Measurements from ENCODE around the gene TMEM132D.
"Not testable (repeated sequence)": the region's sequence is repeated elsewhere in the genome, so short reads cannot be mapped to it uniquely, and the experiment has no call there.

Gene TMEM132D

DNA sequence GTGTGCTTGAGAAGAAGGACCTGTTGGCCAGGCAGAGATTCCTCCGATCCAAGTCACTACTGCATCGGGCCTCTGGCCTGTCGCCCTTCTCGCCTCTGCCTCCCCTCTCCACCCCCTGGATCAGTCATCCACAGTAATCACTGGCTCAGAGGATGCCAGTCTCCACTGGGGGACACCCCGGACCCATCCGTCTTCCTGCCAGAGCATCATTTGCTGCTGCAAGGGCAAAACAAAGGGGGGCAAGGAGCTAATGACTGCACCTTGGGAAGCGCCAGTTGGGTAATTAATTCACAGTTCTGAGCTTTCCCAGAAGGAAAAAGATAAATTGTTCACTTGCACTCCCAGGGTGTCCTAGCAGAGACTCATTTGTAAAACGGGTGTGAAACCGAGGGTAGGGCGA is 835.1 kb downstream of the TMEM132D start:
- Histone ChIP-seq H3K9me3 (ENCODE audit: low read length) (no peaks in the 10 kb centered on the region), H3K4me3 (ENCODE audit: low read depth in 1 of 2, low read length in 2 of 2) (no peak overlapping the region), H3K27ac (ENCODE audit: low read depth, low read length) (no peak overlapping the region), H3K9ac (ENCODE audit: low read length) (no peak overlapping the region), H3K4me1 (ENCODE audit: insufficient read depth, low read length) (no peaks in the 10 kb centered on the region), H3K27me3 (ENCODE audit: control insufficient read depth in 1 of 2, insufficient read depth in 2 of 2, low read length in 2 of 2) (no peaks in the 10 kb centered on the region), H3K36me3 (ENCODE audit: insufficient read depth, low read length) (no peaks in the 10 kb centered on the region)

DNA sequence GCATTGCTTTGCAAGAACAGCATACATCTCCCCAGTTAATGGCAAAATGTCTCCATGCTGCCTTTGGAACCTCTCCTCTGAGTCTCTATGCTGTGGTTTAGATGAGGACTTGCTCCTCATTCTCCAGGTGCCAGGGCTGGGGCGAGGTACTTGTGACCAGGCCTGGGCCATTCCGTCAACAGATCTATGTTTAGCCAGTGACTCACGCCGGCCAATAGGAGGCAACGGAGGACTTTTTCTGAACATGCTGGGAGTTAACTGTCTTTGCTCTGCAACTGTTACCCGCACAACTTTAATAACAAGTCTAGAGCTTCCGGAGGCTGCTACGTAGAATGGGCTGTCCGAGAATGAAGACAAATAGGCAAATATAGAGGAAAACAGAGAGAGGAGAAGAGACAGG is 836.3 kb downstream of the TMEM132D start:
- no peak overlapping the region for H3K9ac ChIP-seq (ENCODE audit: low read length)
- H3K4me3 ChIP-seq (ENCODE audit: low read depth in 1 of 2, low read length in 2 of 2) = no peak overlapping the region
- no peaks in the 10 kb centered on the region for H3K36me3 ChIP-seq (ENCODE audit: insufficient read depth, low read length)
- no peaks in the 10 kb centered on the region for H3K27me3 ChIP-seq (ENCODE audit: control insufficient read depth in 1 of 2, insufficient read depth in 2 of 2, low read length in 2 of 2)
- no peak overlapping the region for H3K27ac ChIP-seq (ENCODE audit: low read depth, low read length)
- no peaks in the 10 kb centered on the region for H3K9me3 ChIP-seq (ENCODE audit: low read length)
- no peaks in the 10 kb centered on the region for H3K4me1 ChIP-seq (ENCODE audit: insufficient read depth, low read length)

DNA sequence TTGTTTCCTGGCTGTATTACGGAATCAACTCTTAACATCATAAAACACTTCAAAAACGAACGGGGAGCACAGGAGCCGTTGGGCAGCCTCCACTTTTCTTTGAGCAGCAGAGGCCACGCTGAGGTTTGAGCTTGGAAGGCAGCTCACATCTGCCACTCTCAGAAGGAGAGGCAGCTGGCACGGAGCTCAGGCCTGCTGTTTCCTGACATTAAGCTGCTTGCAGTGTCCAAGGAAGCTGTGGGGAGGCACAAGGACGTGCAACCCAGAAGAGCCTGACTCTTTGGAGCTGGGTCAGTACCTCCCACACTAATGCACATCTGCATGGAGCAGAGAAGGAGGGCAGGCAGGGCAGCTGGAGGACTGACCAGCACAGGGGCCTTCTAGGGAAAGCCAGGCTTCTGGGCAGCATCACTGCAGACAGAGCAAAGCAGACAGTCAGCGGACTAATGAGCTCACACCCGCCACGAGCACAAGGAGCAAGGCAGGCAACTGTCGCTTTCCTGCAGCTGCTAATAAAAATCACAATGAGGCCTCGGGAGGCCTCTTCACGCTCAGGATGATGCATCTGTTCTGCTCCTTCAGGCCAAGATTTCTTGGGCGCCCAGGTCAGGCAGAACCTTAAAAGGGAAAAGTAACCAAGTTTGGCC is 839.5 kb downstream of the TMEM132D start:
- Histone ChIP-seq H3K27ac (ENCODE audit: low read depth, low read length) (no peak overlapping the region), H3K27me3 (ENCODE audit: control insufficient read depth in 1 of 2, insufficient read depth in 2 of 2, low read length in 2 of 2) (no peaks in the 10 kb centered on the region), H3K4me3 (ENCODE audit: low read depth in 1 of 2, low read length in 2 of 2) (no peak overlapping the region), H3K9ac (ENCODE audit: low read length) (no peak overlapping the region), H3K36me3 (ENCODE audit: insufficient read depth, low read length) (no peaks in the 10 kb centered on the region), H3K4me1 (ENCODE audit: insufficient read depth, low read length) (no peaks in the 10 kb centered on the region), H3K9me3 (ENCODE audit: low read length) (no peaks in the 10 kb centered on the region)

DNA sequence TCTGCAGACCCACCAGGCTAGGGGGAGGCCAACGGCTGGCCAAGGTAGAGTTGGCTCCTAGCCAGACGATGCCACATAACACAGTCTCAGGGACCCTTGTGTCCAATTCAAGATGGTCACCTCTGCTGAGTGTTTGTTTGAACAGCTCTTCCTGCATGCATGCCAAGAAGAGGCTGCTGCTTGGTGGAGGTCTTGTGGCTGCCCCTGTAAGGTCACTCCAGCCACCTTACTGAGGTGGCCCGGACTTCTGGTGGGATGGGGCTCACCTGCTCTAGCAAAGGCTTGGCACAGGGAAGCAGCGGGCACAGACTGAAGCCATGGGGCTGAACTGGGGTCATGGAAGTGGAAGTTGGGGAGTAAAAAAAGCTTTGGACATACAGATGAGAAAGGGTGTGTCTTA is 840.2 kb downstream of the TMEM132D start:
- H3K4me1 ChIP-seq (ENCODE audit: insufficient read depth, low read length) = no peaks in the 10 kb centered on the region
- no peaks in the 10 kb centered on the region for H3K36me3 ChIP-seq (ENCODE audit: insufficient read depth, low read length)
- H3K27me3 ChIP-seq (ENCODE audit: control insufficient read depth in 1 of 2, insufficient read depth in 2 of 2, low read length in 2 of 2) = no peaks in the 10 kb centered on the region
- H3K27ac ChIP-seq (ENCODE audit: low read depth, low read length) = no peak overlapping the region
- H3K9me3 ChIP-seq (ENCODE audit: low read length) = no peaks in the 10 kb centered on the region
- no peak overlapping the region for H3K9ac ChIP-seq (ENCODE audit: low read length)
- no peak overlapping the region for H3K4me3 ChIP-seq (ENCODE audit: low read depth in 1 of 2, low read length in 2 of 2)

DNA sequence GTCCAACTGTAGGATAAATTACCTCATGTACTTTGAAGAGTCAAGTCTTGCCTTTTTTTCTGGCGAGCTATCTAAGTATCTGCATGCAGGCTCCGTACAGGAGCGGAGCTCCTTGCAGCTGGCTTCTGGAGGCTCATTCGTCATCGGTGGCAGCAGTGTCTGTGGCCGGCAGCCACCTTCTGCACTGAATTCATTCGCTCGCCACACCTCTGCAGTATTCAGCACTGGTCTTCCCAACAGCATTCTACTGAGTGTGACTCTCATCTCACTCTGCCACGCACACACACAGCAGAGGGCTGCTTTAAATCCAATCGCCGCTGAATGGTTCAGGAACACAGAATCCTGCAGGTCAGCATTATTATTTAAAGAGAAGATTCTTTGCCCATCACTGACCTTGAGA is 850.6 kb downstream of the TMEM132D start:
- H3K9ac ChIP-seq (ENCODE audit: low read length) = no peak overlapping the region
- H3K27me3 ChIP-seq (ENCODE audit: control insufficient read depth in 1 of 2, insufficient read depth in 2 of 2, low read length in 2 of 2) = no peaks in the 10 kb centered on the region
- no peaks in the 10 kb centered on the region for H3K9me3 ChIP-seq (ENCODE audit: low read length)
- no peaks in the 10 kb centered on the region for H3K36me3 ChIP-seq (ENCODE audit: insufficient read depth, low read length)
- no peak overlapping the region for H3K4me3 ChIP-seq (ENCODE audit: low read depth in 1 of 2, low read length in 2 of 2)
- H3K27ac ChIP-seq (ENCODE audit: low read depth, low read length) = no peak overlapping the region
- no peaks in the 10 kb centered on the region for H3K4me1 ChIP-seq (ENCODE audit: insufficient read depth, low read length)

DNA sequence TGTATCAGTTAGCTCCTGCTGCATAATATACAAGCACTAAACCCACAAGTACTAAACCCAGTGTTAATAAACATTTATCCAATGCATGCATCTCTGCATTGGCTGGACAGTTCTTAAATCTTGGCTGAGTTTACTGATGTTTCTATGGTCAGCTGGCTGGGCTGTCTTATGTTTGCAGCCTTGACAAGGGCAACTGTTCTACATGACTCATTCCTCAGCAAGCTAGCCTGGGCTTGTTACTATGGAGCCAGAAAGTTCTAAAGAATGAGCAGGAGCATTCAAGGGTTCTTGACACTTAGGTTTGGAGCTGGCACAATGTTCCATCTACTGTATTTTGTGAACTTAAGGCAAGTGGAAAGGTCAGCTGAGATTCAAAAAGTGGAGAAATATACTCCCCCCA is 851.5 kb downstream of the TMEM132D start:
- H3K9me3 ChIP-seq (ENCODE audit: low read length) = no peaks in the 10 kb centered on the region
- no peak overlapping the region for H3K27ac ChIP-seq (ENCODE audit: low read depth, low read length)
- no peaks in the 10 kb centered on the region for H3K4me1 ChIP-seq (ENCODE audit: insufficient read depth, low read length)
- no peak overlapping the region for H3K4me3 ChIP-seq (ENCODE audit: low read depth in 1 of 2, low read length in 2 of 2)
- H3K9ac ChIP-seq (ENCODE audit: low read length) = no peak overlapping the region
- no peaks in the 10 kb centered on the region for H3K36me3 ChIP-seq (ENCODE audit: insufficient read depth, low read length)
- H3K27me3 ChIP-seq (ENCODE audit: control insufficient read depth in 1 of 2, insufficient read depth in 2 of 2, low read length in 2 of 2) = no peaks in the 10 kb centered on the region

DNA sequence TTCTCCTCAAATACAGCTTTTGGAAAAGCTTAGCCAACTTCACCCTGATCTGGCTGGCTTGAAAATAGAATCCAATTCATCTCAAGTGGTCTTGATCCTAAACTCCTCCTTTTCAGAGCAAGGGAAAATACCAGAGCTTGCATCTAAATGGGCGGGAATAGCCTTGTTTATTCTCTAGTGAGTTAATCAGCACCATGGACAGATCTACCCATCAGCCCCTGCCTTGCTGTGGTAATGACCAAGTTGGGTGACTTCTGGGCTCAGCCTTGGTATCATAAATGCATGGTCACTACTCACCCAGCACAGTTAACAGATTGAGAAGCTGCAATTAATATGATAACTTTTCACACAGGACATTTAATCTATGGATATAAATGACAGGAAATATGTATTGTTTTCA is 853.9 kb downstream of the TMEM132D start:
- H3K36me3 ChIP-seq (ENCODE audit: insufficient read depth, low read length) = no peaks in the 10 kb centered on the region
- H3K27me3 ChIP-seq (ENCODE audit: control insufficient read depth in 1 of 2, insufficient read depth in 2 of 2, low read length in 2 of 2) = no peaks in the 10 kb centered on the region
- H3K9me3 ChIP-seq (ENCODE audit: low read length) = no peaks in the 10 kb centered on the region
- no peak overlapping the region for H3K27ac ChIP-seq (ENCODE audit: low read depth, low read length)
- H3K9ac ChIP-seq (ENCODE audit: low read length) = no peak overlapping the region
- no peaks in the 10 kb centered on the region for H3K4me1 ChIP-seq (ENCODE audit: insufficient read depth, low read length)
- no peak overlapping the region for H3K4me3 ChIP-seq (ENCODE audit: low read depth in 1 of 2, low read length in 2 of 2)

DNA sequence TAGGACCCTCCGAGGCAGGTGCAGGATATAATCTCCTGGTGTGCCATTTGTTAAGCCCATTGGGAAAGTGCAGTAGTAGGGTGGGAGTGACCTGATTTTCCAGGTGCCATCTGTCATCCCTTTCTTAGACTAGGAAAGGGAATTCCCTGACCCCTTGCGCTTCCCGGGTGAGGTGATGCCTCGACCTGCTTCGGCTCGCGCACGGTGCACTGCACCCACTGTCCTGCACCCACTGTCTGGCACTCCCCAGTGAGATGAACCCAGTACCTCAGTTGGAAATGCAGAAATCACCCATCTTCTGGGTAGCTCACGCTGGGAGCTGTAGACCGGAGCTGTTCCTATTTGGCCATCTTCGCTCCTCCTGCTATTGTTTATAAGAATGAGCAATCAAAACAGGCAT is 860.5 kb downstream of the TMEM132D start:
- not testable (repeated sequence) for H3K4me3 ChIP-seq (ENCODE audit: low read depth in 1 of 2, low read length in 2 of 2); H3K9ac ChIP-seq (ENCODE audit: low read length); H3K9me3 ChIP-seq (ENCODE audit: low read length); H3K27me3 ChIP-seq (ENCODE audit: control insufficient read depth in 1 of 2, insufficient read depth in 2 of 2, low read length in 2 of 2); H3K27ac ChIP-seq (ENCODE audit: low read depth, low read length); H3K36me3 ChIP-seq (ENCODE audit: insufficient read depth, low read length); H3K4me1 ChIP-seq (ENCODE audit: insufficient read depth, low read length)

DNA sequence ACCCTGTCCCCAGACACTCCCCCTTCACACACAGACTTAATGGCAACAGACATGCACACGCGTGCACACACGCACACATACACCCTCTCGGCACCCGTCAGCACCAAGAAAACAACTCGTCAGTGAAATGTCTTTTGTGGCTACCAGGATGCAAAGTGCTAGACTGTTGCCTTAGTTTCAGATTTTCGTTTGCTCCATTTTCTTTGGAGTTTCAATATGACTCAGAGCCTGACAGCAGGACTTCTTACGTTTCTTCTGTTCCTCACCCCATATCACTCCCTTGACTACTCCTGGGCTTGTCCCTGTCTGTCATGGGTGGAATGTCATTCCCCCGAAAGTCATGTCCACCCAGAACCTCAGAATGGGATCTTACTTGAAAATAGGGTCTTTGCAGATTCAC is 867.7 kb downstream of the TMEM132D start:
- Histone ChIP-seq H3K9me3 (ENCODE audit: low read length) (no peaks in the 10 kb centered on the region), H3K27ac (ENCODE audit: low read depth, low read length) (no peak overlapping the region), H3K4me3 (ENCODE audit: low read depth in 1 of 2, low read length in 2 of 2) (no peak overlapping the region), H3K27me3 (ENCODE audit: control insufficient read depth in 1 of 2, insufficient read depth in 2 of 2, low read length in 2 of 2) (no peaks in the 10 kb centered on the region), H3K4me1 (ENCODE audit: insufficient read depth, low read length) (no peaks in the 10 kb centered on the region), H3K36me3 (ENCODE audit: insufficient read depth, low read length) (no peaks in the 10 kb centered on the region), H3K9ac (ENCODE audit: low read length) (no peak overlapping the region)

DNA sequence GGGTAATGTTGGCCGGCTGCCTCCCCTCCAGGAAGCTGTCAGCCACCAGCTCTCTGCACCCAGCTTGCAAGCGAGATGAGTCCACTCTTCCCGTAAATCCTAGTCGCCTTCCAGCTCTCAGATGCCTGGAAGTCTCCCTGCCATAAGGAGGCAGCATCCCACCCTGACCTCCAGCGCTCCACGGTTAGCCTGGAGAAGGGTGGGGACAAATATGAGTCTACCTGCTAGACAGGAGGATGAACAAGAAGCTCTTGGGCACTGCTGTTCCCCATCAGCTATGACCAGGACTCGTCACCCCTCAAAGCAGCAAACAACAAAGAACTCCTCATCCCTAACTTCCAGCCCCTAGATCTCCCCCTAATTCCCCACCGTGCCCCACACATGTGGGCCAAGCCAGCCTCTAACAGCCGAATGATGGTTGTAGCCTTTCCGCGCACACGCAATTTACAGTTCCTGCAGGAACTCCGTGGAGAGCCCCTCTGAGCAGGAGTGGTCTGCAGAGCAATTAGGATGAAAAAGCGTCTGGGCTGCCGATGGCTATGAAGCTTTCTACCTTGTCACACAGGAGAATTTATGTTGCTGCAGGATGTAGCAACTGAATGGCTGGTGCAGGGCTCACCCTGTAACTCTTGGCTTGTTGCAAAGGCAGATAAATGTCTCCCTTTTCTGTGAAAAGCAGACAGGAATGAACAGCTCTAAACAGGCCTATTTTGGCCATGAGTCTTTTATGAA is 869.1 kb downstream of the TMEM132D start:
- no peaks in the 10 kb centered on the region for H3K9me3 ChIP-seq (ENCODE audit: low read length)
- H3K9ac ChIP-seq (ENCODE audit: low read length) = no peak overlapping the region
- H3K27ac ChIP-seq (ENCODE audit: low read depth, low read length) = no peak overlapping the region
- no peaks in the 10 kb centered on the region for H3K4me1 ChIP-seq (ENCODE audit: insufficient read depth, low read length)
- no peaks in the 10 kb centered on the region for H3K27me3 ChIP-seq (ENCODE audit: control insufficient read depth in 1 of 2, insufficient read depth in 2 of 2, low read length in 2 of 2)
- H3K4me3 ChIP-seq (ENCODE audit: low read depth in 1 of 2, low read length in 2 of 2) = no peak overlapping the region
- no peaks in the 10 kb centered on the region for H3K36me3 ChIP-seq (ENCODE audit: insufficient read depth, low read length)

DNA sequence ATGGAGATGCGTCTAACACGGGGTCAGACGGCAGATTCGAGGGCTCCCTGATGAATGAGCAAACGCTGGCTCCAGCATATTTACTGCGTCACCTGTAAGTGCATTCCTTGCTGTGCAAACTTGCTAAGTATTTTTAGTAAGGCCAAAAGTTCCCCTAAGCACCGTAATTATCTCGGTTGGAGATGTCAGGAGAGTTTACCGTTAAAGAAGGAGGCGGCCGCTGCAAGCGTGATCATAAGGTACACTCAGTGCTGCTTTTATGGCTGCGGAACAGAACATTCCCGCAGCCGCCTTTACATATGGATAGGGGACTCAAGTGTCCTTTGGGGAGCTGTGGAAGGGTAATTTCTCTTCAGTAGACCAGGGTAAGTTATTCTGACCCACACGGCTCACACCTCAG is 875.0 kb downstream of the TMEM132D start:
- Histone ChIP-seq H3K27ac (ENCODE audit: low read depth, low read length) (no peak overlapping the region), H3K4me3 (ENCODE audit: low read depth in 1 of 2, low read length in 2 of 2) (no peak overlapping the region), H3K9me3 (ENCODE audit: low read length) (no peaks in the 10 kb centered on the region), H3K4me1 (ENCODE audit: insufficient read depth, low read length) (no peaks in the 10 kb centered on the region), H3K27me3 (ENCODE audit: control insufficient read depth in 1 of 2, insufficient read depth in 2 of 2, low read length in 2 of 2) (no peaks in the 10 kb centered on the region), H3K36me3 (ENCODE audit: insufficient read depth, low read length) (no peaks in the 10 kb centered on the region), H3K9ac (ENCODE audit: low read length) (no peak overlapping the region)

DNA sequence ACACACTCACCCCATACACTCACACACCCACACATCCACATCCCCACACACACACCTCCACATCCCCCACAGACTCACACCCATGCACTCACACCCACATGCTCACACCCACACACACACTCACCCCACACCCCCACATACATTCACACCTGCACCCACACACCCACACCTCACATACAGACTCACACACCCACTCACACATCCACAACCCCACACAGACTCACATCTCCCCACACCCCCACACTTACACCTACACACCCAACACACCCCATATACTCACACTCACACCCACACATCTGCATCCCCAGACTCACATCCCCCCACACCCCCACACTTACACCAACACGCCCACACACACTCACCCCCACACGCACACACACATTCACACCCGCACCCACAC is 878.8 kb downstream of the TMEM132D start:
- no peak overlapping the region for H3K9ac ChIP-seq (ENCODE audit: low read length)
- no peaks in the 10 kb centered on the region for H3K9me3 ChIP-seq (ENCODE audit: low read length)
- no peaks in the 10 kb centered on the region for H3K36me3 ChIP-seq (ENCODE audit: insufficient read depth, low read length)
- no peaks in the 10 kb centered on the region for H3K4me1 ChIP-seq (ENCODE audit: insufficient read depth, low read length)
- H3K27me3 ChIP-seq (ENCODE audit: control insufficient read depth in 1 of 2, insufficient read depth in 2 of 2, low read length in 2 of 2) = no peaks in the 10 kb centered on the region
- no peak overlapping the region for H3K27ac ChIP-seq (ENCODE audit: low read depth, low read length)
- H3K4me3 ChIP-seq (ENCODE audit: low read depth in 1 of 2, low read length in 2 of 2) = no peak overlapping the region
